Karpas-422 (cell line): ENCODE results near the gene INPP5F. TPM values are rescaled to one million over a fixed set of nuclear protein-coding genes. Genes with fewer than 3 reads are reported as not detected.

Experiments
- DNase-seq: peaks from one replicate; pipeline ENCODE4 v3.0.0-alpha.2; 2015
- H2AFZ ChIP-seq: fragments of 200-600 bp; sonication (generic); 2 replicates; pipeline ENCODE4 v1.6.1; 2014; ENCODE audit warnings: antibody characterized with exemption, low read length, mixed read lengths
- H3K27ac ChIP-seq: fragments of 200-600 bp; sonication (generic); 2 replicates; pipeline ENCODE4 v1.5.1; 2014; ENCODE audit warnings: mild to moderate bottlenecking, low read length, moderate library complexity
- H3K27me3 ChIP-seq: fragments of 200-600 bp; sonication (generic); 2 replicates; pipeline ENCODE4 v1.6.1; 2014; ENCODE audit warnings: low read length, mixed read lengths
- H3K36me3 ChIP-seq: fragments of 200-600 bp; sonication (generic); 2 replicates; pipeline ENCODE4 v1.6.1; 2014; ENCODE audit warnings: low read length, mixed read lengths; ENCODE audit not compliant: insufficient read depth
- H3K4me1 ChIP-seq: fragments of 200-600 bp; sonication (generic); 2 replicates; pipeline ENCODE4 v1.6.1; 2014; ENCODE audit warnings: mild to moderate bottlenecking, low read length, mixed read lengths
- H3K4me2 ChIP-seq: fragments of 200-600 bp; sonication (generic); 2 replicates; pipeline ENCODE4 v1.6.1; 2014; ENCODE audit warnings: low read length, low read depth, mild to moderate bottlenecking; ENCODE audit not compliant: poor library complexity, severe bottlenecking
- H3K4me3 ChIP-seq: fragments of 200-600 bp; sonication (generic); 2 replicates; pipeline ENCODE4 v1.5.1; 2014; ENCODE audit warnings: mild to moderate bottlenecking, antibody characterized with exemption, low read length, mixed read lengths
- H3K79me2 ChIP-seq: fragments of 200-600 bp; sonication (generic); 2 replicates; pipeline ENCODE4 v1.6.1; 2014; ENCODE audit warnings: mild to moderate bottlenecking, low read length, mixed read lengths
- H3K9ac ChIP-seq: fragments of 200-600 bp; sonication (generic); 2 replicates; pipeline ENCODE4 v1.6.0; 2014; ENCODE audit warnings: low read length
- H3K9me2 ChIP-seq: fragments of 200-600 bp; sonication (generic), shearing (Covaris generic); replicated peaks from 2 replicates; pipeline ENCODE4 v1.6.0; 2014; ENCODE audit warnings: mild to moderate bottlenecking, low read length, moderate library complexity; ENCODE audit not compliant: insufficient read depth
- H3K9me3 ChIP-seq: fragments of 300-700, 200-600 bp; sonication (generic); 2 replicates; pipeline ENCODE4 v1.6.1; 2014; ENCODE audit warnings: low read length, mixed read lengths
- H4K20me1 ChIP-seq: fragments of 200-600 bp; sonication (generic); 2 replicates; pipeline ENCODE4 v1.6.1; 2014; ENCODE audit warnings: mild to moderate bottlenecking, antibody characterized with exemption, low read length, low read depth; ENCODE audit not compliant: insufficient read depth
- total RNA-seq: library from RNA; depleted of rRNA; stranded (reverse); fragments of >200 nt; shearing (Covaris generic); gene quantifications from 2 replicates; pipeline ENCODE4 v1.2.3, GENCODE V29; 2014; ENCODE audit warnings: low replicate concordance

Gene INPP5F
- total RNA-seq, 1 experiment from 2014 or later: 5.6 TPM

GRCh38 chr10:119726676-119727261 lies 919 bp downstream of the INPP5F start:
- no peaks in the 10 kb centered on the region for H3K27me3 ChIP-seq
- peaks cover 25% of the 10 kb centered on the region for H3K4me1 ChIP-seq
- H4K20me1 ChIP-seq: no peaks in the 10 kb centered on the region
- H2AFZ ChIP-seq: peak overlapping the region; percentile 89; the same call in 1 of the 2 replicates
- H3K4me2 ChIP-seq: peak overlapping the region; percentile 97
- no peaks in the 10 kb centered on the region for H3K9me3 ChIP-seq
- H3K9me2 ChIP-seq: no peaks in the 10 kb centered on the region
- peak overlapping the region; percentile 82 for H3K4me3 ChIP-seq
- no peaks in the 10 kb centered on the region for H3K36me3 ChIP-seq
- H3K79me2 ChIP-seq: no peaks in the 10 kb centered on the region
- H3K27ac ChIP-seq: no peak overlapping the region
- H3K9ac ChIP-seq: peak overlapping the region; percentile 86
- DNase-seq: no peak

- Histone ChIP-seq H2AFZ (no peak overlapping the region), H3K27ac (no peak overlapping the region), H3K79me2 (no peaks in the 10 kb centered on the region), H3K4me1 (peaks cover 25% of the 10 kb centered on the region), H3K4me2 (no peak overlapping the region), H3K9me3 (no peaks in the 10 kb centered on the region), H4K20me1 (no peaks in the 10 kb centered on the region), H3K27me3 (no peaks in the 10 kb centered on the region), H3K9ac (no peak overlapping the region), H3K9me2 (no peaks in the 10 kb centered on the region), H3K36me3 (no peaks in the 10 kb centered on the region), H3K4me3 (no peak overlapping the region)
- no peak for DNase-seq
Observed at GRCh38 chr10:119728172-119728800, 2.4 kb downstream of the INPP5F start.

GRCh38 chr10:119734396-119735332 lies 8.8 kb downstream of the INPP5F start:
- H3K27me3 ChIP-seq: no peaks in the 10 kb centered on the region
- H3K4me2 ChIP-seq: no peak overlapping the region
- H3K36me3 ChIP-seq: no peaks in the 10 kb centered on the region
- H4K20me1 ChIP-seq: no peaks in the 10 kb centered on the region
- H2AFZ ChIP-seq: no peak overlapping the region
- no peak overlapping the region for H3K9ac ChIP-seq
- no peaks in the 10 kb centered on the region for H3K9me2 ChIP-seq
- no peaks in the 10 kb centered on the region for H3K79me2 ChIP-seq
- no peak overlapping the region for H3K4me3 ChIP-seq
- no peaks in the 10 kb centered on the region for H3K4me1 ChIP-seq
- H3K27ac ChIP-seq: no peak overlapping the region
- DNase-seq: no peak
- no peaks in the 10 kb centered on the region for H3K9me3 ChIP-seq

- DNase-seq: no peak
- no peaks in the 10 kb centered on the region for H3K4me1 ChIP-seq
- H3K9ac ChIP-seq: no peak overlapping the region
- H3K36me3 ChIP-seq: no peaks in the 10 kb centered on the region
- no peak overlapping the region for H3K4me2 ChIP-seq
- H3K4me3 ChIP-seq: no peak overlapping the region
- H3K9me2 ChIP-seq: no peaks in the 10 kb centered on the region
- H2AFZ ChIP-seq: no peak overlapping the region
- no peaks in the 10 kb centered on the region for H4K20me1 ChIP-seq
- no peaks in the 10 kb centered on the region for H3K9me3 ChIP-seq
- no peak overlapping the region for H3K27ac ChIP-seq
- no peaks in the 10 kb centered on the region for H3K79me2 ChIP-seq
- no peaks in the 10 kb centered on the region for H3K27me3 ChIP-seq
Observed at GRCh38 chr10:119735451-119735850, 9.6 kb downstream of the INPP5F start.

- Histone ChIP-seq H3K9me2 (no peaks in the 10 kb centered on the region), H3K27ac (no peak overlapping the region), H3K4me3 (no peak overlapping the region), H3K4me1 (no peaks in the 10 kb centered on the region), H3K9ac (no peak overlapping the region), H3K9me3 (no peaks in the 10 kb centered on the region), H2AFZ (no peak overlapping the region), H3K27me3 (no peaks in the 10 kb centered on the region), H3K79me2 (no peaks in the 10 kb centered on the region), H3K36me3 (no peaks in the 10 kb centered on the region), H3K4me2 (no peak overlapping the region), H4K20me1 (no peaks in the 10 kb centered on the region)
- DNase-seq: no peak
Observed at GRCh38 chr10:119736220-119736619, 10.4 kb downstream of the INPP5F start.

GRCh38 chr10:119737039-119737663 lies 11.3 kb downstream of the INPP5F start:
- no peak overlapping the region for H3K9ac ChIP-seq
- no peak overlapping the region for H2AFZ ChIP-seq
- H3K4me1 ChIP-seq: no peaks in the 10 kb centered on the region
- no peaks in the 10 kb centered on the region for H3K36me3 ChIP-seq
- H3K9me2 ChIP-seq: no peaks in the 10 kb centered on the region
- no peak for DNase-seq
- H3K4me3 ChIP-seq: no peak overlapping the region
- no peak overlapping the region for H3K4me2 ChIP-seq
- H3K27me3 ChIP-seq: no peaks in the 10 kb centered on the region
- H3K9me3 ChIP-seq: no peaks in the 10 kb centered on the region
- no peaks in the 10 kb centered on the region for H4K20me1 ChIP-seq
- H3K79me2 ChIP-seq: no peaks in the 10 kb centered on the region
- H3K27ac ChIP-seq: no peak overlapping the region

- Histone ChIP-seq H3K4me3 (no peak overlapping the region), H3K4me1 (no peaks in the 10 kb centered on the region), H3K9me2 (no peaks in the 10 kb centered on the region), H3K36me3 (no peaks in the 10 kb centered on the region), H3K27ac (no peak overlapping the region), H4K20me1 (no peaks in the 10 kb centered on the region), H3K79me2 (no peaks in the 10 kb centered on the region), H2AFZ (no peak overlapping the region), H3K27me3 (no peaks in the 10 kb centered on the region), H3K9ac (no peak overlapping the region), H3K4me2 (no peak overlapping the region), H3K9me3 (no peaks in the 10 kb centered on the region)
- DNase-seq: no peak
Observed at GRCh38 chr10:119737823-119738222, 12.0 kb downstream of the INPP5F start.

GRCh38 chr10:119738962-119739361 lies 13.1 kb downstream of the INPP5F start:
- H2AFZ ChIP-seq: no peak overlapping the region
- no peak overlapping the region for H3K9ac ChIP-seq
- H3K9me2 ChIP-seq: no peaks in the 10 kb centered on the region
- no peaks in the 10 kb centered on the region for H3K4me1 ChIP-seq
- H3K4me3 ChIP-seq: no peak overlapping the region
- DNase-seq: no peak
- no peaks in the 10 kb centered on the region for H3K79me2 ChIP-seq
- H3K9me3 ChIP-seq: no peaks in the 10 kb centered on the region
- no peaks in the 10 kb centered on the region for H3K36me3 ChIP-seq
- no peaks in the 10 kb centered on the region for H3K27me3 ChIP-seq
- H4K20me1 ChIP-seq: no peaks in the 10 kb centered on the region
- no peak overlapping the region for H3K4me2 ChIP-seq
- no peak overlapping the region for H3K27ac ChIP-seq
